ENCODE results near the gene UBR1.

GRCh38 chr15:43082509-43082908, 23.3 kb downstream of the UBR1 start:
- TF ChIP-seq EZH2 (IDR thresholded peaks at IDR 0.05; ENCODE audit: low read length, unreplicated experiment), result no peak
- no peak for TF ChIP-seq EZH2phosphoT487 (IDR thresholded peaks at IDR 0.05; ENCODE audit: borderline replicate concordance, low read length)
